ENCODE data around the gene NAA40.
"Not testable (repeated sequence)": the region's sequence is repeated elsewhere in the genome, so short reads cannot be mapped to it uniquely, and the experiment has no call there.

The NAA40 gene

GRCh38 chr11:63940786-63941185, 2.0 kb downstream of the NAA40 start:
- no peak for DNase-seq

GRCh38 chr11:63941901-63942300, 3.1 kb downstream of the NAA40 start:
- DNase-seq = no peak

GRCh38 chr11:63942803-63943202, 4.0 kb downstream of the NAA40 start:
- DNase-seq = no peak

- DNase-seq = no peak
Measured at GRCh38 chr11:63944987-63945386, 6.2 kb downstream of the NAA40 start.

- peak; percentile 62 for DNase-seq
Measured at GRCh38 chr11:63945477-63946163, 6.8 kb downstream of the NAA40 start.

GRCh38 chr11:63951779-63952536, 13.2 kb downstream of the NAA40 start:
- peak; percentile 12 for DNase-seq

- DNase-seq = no peak
Measured at GRCh38 chr11:63952570-63952969, 13.8 kb downstream of the NAA40 start.

- no peak for DNase-seq
Measured at GRCh38 chr11:63958008-63958407, 19.2 kb downstream of the NAA40 start.

- no peak for DNase-seq
Measured at GRCh38 chr11:63961608-63962412, 23.0 kb downstream of the NAA40 start.

GRCh38 chr11:63963895-63964294, 25.1 kb downstream of the NAA40 start:
- not testable (repeated sequence) for DNase-seq

- DNase-seq = no peak
Measured at GRCh38 chr11:63966444-63966843, 27.6 kb downstream of the NAA40 start.

GRCh38 chr11:63969461-63969860, 30.7 kb downstream of the NAA40 start:
- DNase-seq = no peak

GRCh38 chr11:63970902-63971301, 32.1 kb downstream of the NAA40 start:
- no peak for DNase-seq

GRCh38 chr11:63973912-63974258, 35.1 kb downstream of the NAA40 start:
- DNase-seq = not testable (repeated sequence)

- peak; percentile 98 for DNase-seq
Measured at GRCh38 chr11:63974259-63975143, 35.7 kb downstream of the NAA40 start, which contains the start of gene COX8A. COX8A (plus strand) TSS chr11:63974620; CDS start chr11:63974681, 61 bp downstream.

- DNase-seq = no peak
Measured at GRCh38 chr11:63978551-63979239, 39.9 kb downstream of the NAA40 start.

- no peak for DNase-seq
Measured at GRCh38 chr11:63979426-63979825, 40.6 kb downstream of the NAA40 start.

- DNase-seq = peak; percentile 71
Measured at GRCh38 chr11:63985812-63986155, 47.0 kb downstream of the NAA40 start.

- peak; percentile 89 for DNase-seq
Measured at GRCh38 chr11:63986156-63986931, 47.5 kb downstream of the NAA40 start, which contains the start of gene OTUB1. OTUB1 (plus strand) TSS chr11:63986438; CDS start chr11:63986457, 19 bp downstream.

- DNase-seq = no peak
Measured at GRCh38 chr11:63986932-63987513, 48.2 kb downstream of the NAA40 start.

- DNase-seq = no peak
Measured at GRCh38 chr11:63991558-63991957, 52.8 kb downstream of the NAA40 start.
